ENCODE measurements around the gene AQP3. TPM values are rescaled to one million over a fixed set of nuclear protein-coding genes. Genes with fewer than 3 reads are reported as not detected.

Gene AQP3
- polyA plus RNA-seq, 1 donor (not counting 4 experiments of a cell fraction or from before 2014, with no cell fraction given) = 239 TPM

GRCh38 chr9:33430942-33431341, 16.5 kb downstream of the AQP3 start:
- H3K4me1 ChIP-seq (ENCODE audit: control insufficient read depth, extremely low read depth, insufficient read depth, low read length) = peaks cover 22% of the 10 kb centered on the region
- no peak overlapping the region for H2AFZ ChIP-seq (ENCODE audit: control insufficient read depth, low read length)
- H3K79me2 ChIP-seq (ENCODE audit: control insufficient read depth, insufficient read depth, low read length) = no peaks in the 10 kb centered on the region
- H3K9me1 ChIP-seq (ENCODE audit: control insufficient read depth, extremely low read depth, insufficient read depth, low read length) = no peaks in the 10 kb centered on the region
- H3K9ac ChIP-seq (ENCODE audit: control insufficient read depth, extremely low read depth, insufficient read depth, low read length) = no peak overlapping the region
- H3K27ac ChIP-seq (ENCODE audit: control insufficient read depth, insufficient read depth, low read length) = no peak overlapping the region
- H3K36me3 ChIP-seq (ENCODE audit: control insufficient read depth in 2 of 2, extremely low read depth in 1 of 2, insufficient read depth in 2 of 2, low read length in 2 of 2) = no peaks in the 10 kb centered on the region
- no peak for TF ChIP-seq EZH2 (IDR thresholded peaks at IDR 0.05; ENCODE audit: low read length)
- no peak for TF ChIP-seq CTCF (optimal IDR thresholded peaks at IDR 0.05 in 1 of 3, IDR thresholded peaks at IDR 0.05 in 1 of 3, conservative IDR thresholded peaks at IDR 0.05 in 1 of 3; ENCODE audit: extremely low read depth in 1 of 3, insufficient read depth in 2 of 3, low read length in 3 of 3)
- no peaks in the 10 kb centered on the region for H3K27me3 ChIP-seq (ENCODE audit: control insufficient read depth, extremely low read depth, insufficient read depth, low read length)
- DNase-seq (ENCODE audit: low read depth, low spot score) (no peak), FAIRE-seq (peak; percentile 65)
- no peak overlapping the region for H3K4me3 ChIP-seq (ENCODE audit: control insufficient read depth in 2 of 3, extremely low read depth in 1 of 3, insufficient read depth in 2 of 3, low read depth in 1 of 3, low read length in 3 of 3)
- no peak overlapping the region for H3K4me2 ChIP-seq (ENCODE audit: control insufficient read depth, extremely low read depth, insufficient read depth, low read depth, low read length)
- H4K20me1 ChIP-seq (ENCODE audit: control insufficient read depth, extremely low read depth, insufficient read depth, low read length) = no peaks in the 10 kb centered on the region
- dilution Hi-C loops (cut with MboI; ENCODE audit: extremely low pct_ligation_motif_present, low sequenced_read_pairs) = no loop called here
- H3K9me3 ChIP-seq (ENCODE audit: control insufficient read depth, low read depth, low read length) = no peaks in the 10 kb centered on the region

GRCh38 chr9:33429256-33429985, 18.0 kb downstream of the AQP3 start:
- Histone ChIP-seq H3K4me2 (ENCODE audit: control insufficient read depth, extremely low read depth, insufficient read depth, low read depth, low read length) (no peak overlapping the region), H4K20me1 (ENCODE audit: control insufficient read depth, extremely low read depth, insufficient read depth, low read length) (no peaks in the 10 kb centered on the region), H3K27ac (ENCODE audit: control insufficient read depth, insufficient read depth, low read length) (no peak overlapping the region), H3K4me3 (ENCODE audit: control insufficient read depth in 2 of 3, extremely low read depth in 1 of 3, insufficient read depth in 2 of 3, low read depth in 1 of 3, low read length in 3 of 3) (no peak overlapping the region), H2AFZ (ENCODE audit: control insufficient read depth, low read length) (no peak overlapping the region), H3K79me2 (ENCODE audit: control insufficient read depth, insufficient read depth, low read length) (no peaks in the 10 kb centered on the region), H3K9ac (ENCODE audit: control insufficient read depth, extremely low read depth, insufficient read depth, low read length) (no peak overlapping the region), H3K9me3 (ENCODE audit: control insufficient read depth, low read depth, low read length) (no peaks in the 10 kb centered on the region), H3K27me3 (ENCODE audit: control insufficient read depth, extremely low read depth, insufficient read depth, low read length) (no peaks in the 10 kb centered on the region), H3K36me3 (ENCODE audit: control insufficient read depth in 2 of 2, extremely low read depth in 1 of 2, insufficient read depth in 2 of 2, low read length in 2 of 2) (no peaks in the 10 kb centered on the region), H3K9me1 (ENCODE audit: control insufficient read depth, extremely low read depth, insufficient read depth, low read length) (no peaks in the 10 kb centered on the region), H3K4me1 (ENCODE audit: control insufficient read depth, extremely low read depth, insufficient read depth, low read length) (peaks cover 26% of the 10 kb centered on the region)
- no peak for FAIRE-seq
- dilution Hi-C loops (cut with MboI; ENCODE audit: extremely low pct_ligation_motif_present, low sequenced_read_pairs) = no loop called here
- no peak for DNase-seq (ENCODE audit: low read depth, low spot score)
- TF ChIP-seq CTCF (optimal IDR thresholded peaks at IDR 0.05 in 1 of 3, IDR thresholded peaks at IDR 0.05 in 1 of 3, conservative IDR thresholded peaks at IDR 0.05 in 1 of 3; ENCODE audit: extremely low read depth in 1 of 3, insufficient read depth in 2 of 3, low read length in 3 of 3) = no peak
- TF ChIP-seq EZH2 (IDR thresholded peaks at IDR 0.05; ENCODE audit: low read length) = no peak

All from keratinocyte (primary cell).